Ishikawa (cell line): ENCODE data around the gene ANKRD6.
A peak's percentile ranks its signal among the peaks of the same experiment; 100 is the strongest.

ENCODE experiments used
- CEBPB ChIP-seq: IDR thresholded peaks from 2 replicates; pipeline ENCODE4 v1.6.1; 2012
- CREB1 ChIP-seq: IDR thresholded peaks from 2 replicates; pipeline ENCODE4 v1.6.1; 2012; ENCODE audit warnings: low read depth
- EGR1 ChIP-seq: IDR thresholded peaks from 2 replicates; pipeline ENCODE4 v1.6.1; 2012
- EP300 ChIP-seq: IDR thresholded peaks from 2 replicates; pipeline ENCODE4 v1.6.1; 2012; ENCODE audit warnings: borderline replicate concordance
- FOXM1 ChIP-seq: IDR thresholded peaks from 2 replicates; pipeline ENCODE4 v1.6.1; 2012; ENCODE audit warnings: low read depth, borderline replicate concordance
- NFIC ChIP-seq: IDR thresholded peaks from 2 replicates; pipeline ENCODE4 v1.6.1; 2012
- RAD21 ChIP-seq: IDR thresholded peaks from 2 replicates; pipeline ENCODE4 v1.6.1; 2012; ENCODE audit warnings: low read depth
- TAF1 ChIP-seq: IDR thresholded peaks from 2 replicates; pipeline ENCODE4 v1.6.1; 2012; ENCODE audit warnings: low read depth, mild to moderate bottlenecking
- TCF12 ChIP-seq: IDR thresholded peaks from 2 replicates; pipeline ENCODE4 v1.6.1; 2012; ENCODE audit warnings: low read depth
- TEAD4 ChIP-seq: IDR thresholded peaks from 2 replicates; pipeline ENCODE4 v1.6.1; 2012
- YY1 ChIP-seq: IDR thresholded peaks from 2 replicates; pipeline ENCODE4 v1.6.1; 2012; ENCODE audit warnings: low read depth
- ZBTB7A ChIP-seq: IDR thresholded peaks from 2 replicates; pipeline ENCODE4 v1.6.1; 2012; ENCODE audit warnings: low read depth
- TF ChIP-seq, protein P1 (sequence below): IDR thresholded peaks from 2 replicates; pipeline ENCODE4 v1.6.1; 2012
- TF ChIP-seq, protein P2 (sequence below): IDR thresholded peaks from 2 replicates; pipeline ENCODE4 v1.6.1; 2012; ENCODE audit warnings: low read depth, mild to moderate bottlenecking
- TF ChIP-seq, protein P3 (sequence below): IDR thresholded peaks from 2 replicates; pipeline ENCODE4 v1.6.1; 2012

ANKRD6 gene

DNA sequence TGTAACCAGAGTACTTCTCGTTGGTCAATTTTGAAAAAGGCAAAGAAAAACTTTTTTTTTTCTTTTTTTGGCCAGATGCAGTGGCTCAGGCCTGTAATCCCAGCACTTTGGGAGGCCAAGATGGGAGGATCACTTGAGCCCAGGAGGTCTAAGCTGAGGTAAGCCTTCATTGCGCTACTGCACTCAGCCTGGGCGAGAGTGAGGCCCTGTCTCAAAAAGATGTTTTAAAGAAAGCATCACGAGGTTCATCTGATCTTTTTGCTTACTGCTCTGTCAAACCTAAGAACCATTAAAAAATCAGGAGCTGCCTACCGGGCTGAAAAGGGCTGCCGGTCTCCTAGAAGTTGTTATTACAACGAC lies 205.0 kb downstream of the ANKRD6 start:
- TF ChIP-seq CREB1: no peak
- TF ChIP-seq TAF1: no peak
- TF ChIP-seq FOXM1: no peak
- TF ChIP-seq TCF12: no peak
- no peak for TF ChIP-seq RAD21
- TF ChIP-seq CEBPB: no peak
- no peak for TF ChIP-seq EP300
- TF ChIP-seq ZBTB7A: no peak
- TF ChIP-seq NFIC: no peak
- no peak for TF ChIP-seq TEAD4
- TF ChIP-seq, protein P1, sequence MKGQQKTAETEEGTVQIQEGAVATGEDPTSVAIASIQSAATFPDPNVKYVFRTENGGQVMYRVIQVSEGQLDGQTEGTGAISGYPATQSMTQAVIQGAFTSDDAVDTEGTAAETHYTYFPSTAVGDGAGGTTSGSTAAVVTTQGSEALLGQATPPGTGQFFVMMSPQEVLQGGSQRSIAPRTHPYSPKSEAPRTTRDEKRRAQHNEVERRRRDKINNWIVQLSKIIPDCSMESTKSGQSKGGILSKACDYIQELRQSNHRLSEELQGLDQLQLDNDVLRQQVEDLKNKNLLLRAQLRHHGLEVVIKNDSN: no peak
- TF ChIP-seq YY1: no peak
- TF ChIP-seq, protein P2, sequence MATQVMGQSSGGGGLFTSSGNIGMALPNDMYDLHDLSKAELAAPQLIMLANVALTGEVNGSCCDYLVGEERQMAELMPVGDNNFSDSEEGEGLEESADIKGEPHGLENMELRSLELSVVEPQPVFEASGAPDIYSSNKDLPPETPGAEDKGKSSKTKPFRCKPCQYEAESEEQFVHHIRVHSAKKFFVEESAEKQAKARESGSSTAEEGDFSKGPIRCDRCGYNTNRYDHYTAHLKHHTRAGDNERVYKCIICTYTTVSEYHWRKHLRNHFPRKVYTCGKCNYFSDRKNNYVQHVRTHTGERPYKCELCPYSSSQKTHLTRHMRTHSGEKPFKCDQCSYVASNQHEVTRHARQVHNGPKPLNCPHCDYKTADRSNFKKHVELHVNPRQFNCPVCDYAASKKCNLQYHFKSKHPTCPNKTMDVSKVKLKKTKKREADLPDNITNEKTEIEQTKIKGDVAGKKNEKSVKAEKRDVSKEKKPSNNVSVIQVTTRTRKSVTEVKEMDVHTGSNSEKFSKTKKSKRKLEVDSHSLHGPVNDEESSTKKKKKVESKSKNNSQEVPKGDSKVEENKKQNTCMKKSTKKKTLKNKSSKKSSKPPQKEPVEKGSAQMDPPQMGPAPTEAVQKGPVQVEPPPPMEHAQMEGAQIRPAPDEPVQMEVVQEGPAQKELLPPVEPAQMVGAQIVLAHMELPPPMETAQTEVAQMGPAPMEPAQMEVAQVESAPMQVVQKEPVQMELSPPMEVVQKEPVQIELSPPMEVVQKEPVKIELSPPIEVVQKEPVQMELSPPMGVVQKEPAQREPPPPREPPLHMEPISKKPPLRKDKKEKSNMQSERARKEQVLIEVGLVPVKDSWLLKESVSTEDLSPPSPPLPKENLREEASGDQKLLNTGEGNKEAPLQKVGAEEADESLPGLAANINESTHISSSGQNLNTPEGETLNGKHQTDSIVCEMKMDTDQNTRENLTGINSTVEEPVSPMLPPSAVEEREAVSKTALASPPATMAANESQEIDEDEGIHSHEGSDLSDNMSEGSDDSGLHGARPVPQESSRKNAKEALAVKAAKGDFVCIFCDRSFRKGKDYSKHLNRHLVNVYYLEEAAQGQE: no peak
- TF ChIP-seq, protein P3, sequence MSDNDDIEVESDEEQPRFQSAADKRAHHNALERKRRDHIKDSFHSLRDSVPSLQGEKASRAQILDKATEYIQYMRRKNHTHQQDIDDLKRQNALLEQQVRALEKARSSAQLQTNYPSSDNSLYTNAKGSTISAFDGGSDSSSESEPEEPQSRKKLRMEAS: no peak

DNA sequence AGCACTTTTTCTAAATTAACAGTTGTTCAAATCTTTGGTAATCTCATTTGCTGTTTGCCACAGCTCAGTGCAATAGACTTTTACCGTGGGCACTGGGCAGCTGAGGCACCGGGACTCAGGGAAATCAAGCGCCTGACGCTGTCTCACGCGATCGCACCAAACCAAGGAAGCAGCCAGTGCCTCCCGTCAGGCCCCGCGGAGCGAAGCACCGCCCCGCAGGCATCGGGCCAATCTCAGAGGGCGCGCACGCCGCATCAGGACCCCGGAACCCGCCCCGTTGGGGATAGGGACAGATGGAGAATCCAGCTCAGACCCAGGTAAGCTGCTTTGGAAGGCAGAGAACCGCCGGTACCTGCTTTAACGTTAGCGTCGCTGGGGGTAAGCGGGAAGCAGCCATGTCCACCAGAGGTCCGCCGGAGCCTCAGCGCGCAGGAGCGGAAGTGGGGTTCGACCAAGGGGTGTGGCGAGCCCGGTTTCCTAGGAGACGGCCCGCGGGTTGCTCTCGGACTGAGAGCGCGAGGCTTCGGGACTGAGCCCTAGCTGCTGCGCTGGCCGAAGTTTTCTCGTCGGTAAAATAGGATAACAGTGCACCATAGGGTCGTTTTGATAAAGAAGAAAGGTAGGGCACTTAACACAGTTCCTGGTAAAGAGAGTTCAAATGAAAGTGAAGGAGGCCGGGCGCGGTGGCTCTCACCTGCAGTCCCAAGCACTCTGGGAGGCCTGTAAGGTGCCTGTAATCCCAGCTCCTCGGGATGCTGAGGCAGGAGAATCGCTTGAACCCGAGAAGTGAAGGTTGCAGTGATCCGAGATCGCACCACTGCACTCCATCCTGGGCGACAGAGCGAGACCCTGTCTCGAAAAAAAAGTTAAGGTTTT lies 205.6 kb downstream of the ANKRD6 start, which contains the start of gene LYRM2:
Gene LYRM2, minus strand, starts transcription at position 428 of the 876 bp plus-strand sequence. Its CDS starts 31 bp downstream, at position 397.
- TF ChIP-seq, protein P3: peak; percentile 82
- TF ChIP-seq TCF12: peak; percentile 62; the same call in 1 of the 2 replicates
- 0 out of 2 replicates have a peak, but pooled peaks have one; percentile 15 for TF ChIP-seq EGR1
- TF ChIP-seq FOXM1: peak; percentile 27; the same call in 1 of the 2 replicates
- 0 out of 2 replicates have a peak, but pooled peaks have one; percentile 9 for TF ChIP-seq CREB1
- peak; percentile 87 for TF ChIP-seq YY1
- TF ChIP-seq TAF1: peak; percentile 79
- no peak for TF ChIP-seq RAD21
- TF ChIP-seq EP300: no peak
- peak; percentile 86 for TF ChIP-seq NFIC

DNA sequence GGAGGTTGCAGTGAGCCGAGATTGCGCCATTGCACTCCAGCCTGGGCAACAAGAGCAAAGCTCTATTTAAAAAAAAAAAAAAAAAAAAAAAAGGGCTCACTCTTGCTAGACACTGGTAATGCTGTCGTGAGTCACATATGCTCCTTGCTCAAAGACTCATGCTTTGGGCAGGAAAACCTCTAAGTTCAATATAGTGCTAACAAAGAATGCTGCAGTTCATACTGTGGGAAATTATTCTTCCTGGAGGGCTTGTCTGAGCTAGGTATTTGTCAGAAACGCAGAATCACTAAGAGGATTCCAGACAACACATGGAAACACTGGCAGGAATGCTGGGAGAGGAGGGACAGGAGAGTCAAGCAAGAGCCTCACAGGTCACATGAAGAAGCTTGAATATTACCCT lies 207.9 kb downstream of the ANKRD6 start:
- TF ChIP-seq RAD21: no peak
- no peak for TF ChIP-seq FOXM1
- TF ChIP-seq TAF1: no peak
- TF ChIP-seq EP300: no peak
- TF ChIP-seq YY1: no peak

DNA sequence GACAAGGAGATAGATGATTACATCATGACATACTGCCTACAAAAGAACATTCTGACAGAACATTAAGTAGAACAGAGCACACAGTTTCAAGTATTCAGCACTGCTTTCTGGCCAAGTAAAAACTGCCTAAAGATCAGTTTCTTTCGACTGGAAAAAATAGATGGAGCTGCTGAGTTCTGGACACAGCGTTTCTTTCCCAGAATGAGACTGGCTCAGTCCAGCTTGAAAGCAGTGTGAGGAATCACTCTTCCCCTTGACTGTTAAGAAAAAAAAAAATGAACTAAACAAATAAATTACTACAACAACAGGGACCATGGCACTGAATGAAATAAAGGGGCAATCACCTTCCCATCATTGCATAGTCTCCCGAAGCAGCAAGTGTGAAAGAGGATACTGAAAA lies 210.0 kb downstream of the ANKRD6 start:
- no peak for TF ChIP-seq ZBTB7A
- TF ChIP-seq EP300: no peak
- no peak for TF ChIP-seq TCF12
- TF ChIP-seq NFIC: no peak
- TF ChIP-seq TAF1: no peak
- TF ChIP-seq CEBPB: no peak
- TF ChIP-seq FOXM1: no peak
- no peak for TF ChIP-seq TEAD4
- TF ChIP-seq CREB1: no peak

DNA sequence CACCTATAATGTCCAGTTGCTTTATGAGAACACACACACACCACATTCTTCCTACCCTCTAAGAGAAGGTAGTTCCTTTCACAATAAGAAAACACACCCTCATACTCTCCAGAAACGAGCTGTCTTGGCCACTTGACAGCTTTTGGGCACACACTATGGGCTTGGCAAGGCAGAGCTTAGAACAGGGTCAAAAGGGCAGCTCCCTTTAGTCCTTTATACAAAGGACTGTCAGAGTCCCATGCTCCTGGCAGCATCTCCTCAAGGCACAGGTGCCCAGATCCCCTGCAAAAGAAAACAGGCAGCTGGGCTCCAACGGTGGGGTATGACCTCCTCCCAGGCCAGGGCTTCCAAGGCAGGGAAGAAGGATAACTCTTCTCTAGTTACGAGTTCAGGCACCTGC lies 210.5 kb downstream of the ANKRD6 start:
- TF ChIP-seq EP300: no peak
- TF ChIP-seq TEAD4: no peak
- no peak for TF ChIP-seq CEBPB
- TF ChIP-seq EGR1: no peak
- TF ChIP-seq, protein P3: no peak
- TF ChIP-seq CREB1: no peak
- TF ChIP-seq, protein P2: no peak
- no peak for TF ChIP-seq ZBTB7A
- no peak for TF ChIP-seq YY1
- no peak for TF ChIP-seq RAD21
- TF ChIP-seq TAF1: no peak
- TF ChIP-seq NFIC: no peak
- TF ChIP-seq, protein P1: no peak
- no peak for TF ChIP-seq TCF12
- no peak for TF ChIP-seq FOXM1
